ENCODE measurements around the gene DDX52.

- TF ChIP-seq POLR2A (IDR thresholded peaks at IDR 0.05), result no peak
- no peak for TF ChIP-seq CTCF (IDR thresholded peaks at IDR 0.05)
Measured at GRCh38 chr17:37614391-37614790, 28.9 kb downstream of the DDX52 start.
